ENCODE data around the gene SUMO4. TPM values are rescaled to one million over a fixed set of nuclear protein-coding genes. Genes with fewer than 3 reads are reported as not detected.

SUMO4 gene
- total RNA-seq, 4 donors from 2014 or later, result 3.3 to 6.7 (median 5.2) TPM

GRCh38 chr6:149422581-149422980, 22.5 kb downstream of the SUMO4 start:
- TF ChIP-seq CTCF (IDR thresholded peaks at IDR 0.05; ENCODE audit: low read depth), result no peak

- TF ChIP-seq CTCF (IDR thresholded peaks at IDR 0.05; ENCODE audit: low read depth), result no peak
Measured at GRCh38 chr6:149423964-149424440, 23.9 kb downstream of the SUMO4 start.

- no peak for TF ChIP-seq CTCF (IDR thresholded peaks at IDR 0.05; ENCODE audit: low read depth)
Measured at GRCh38 chr6:149425224-149425623, 25.2 kb downstream of the SUMO4 start.

GRCh38 chr6:149425754-149426153, 25.7 kb downstream of the SUMO4 start:
- no peak for TF ChIP-seq CTCF (IDR thresholded peaks at IDR 0.05; ENCODE audit: low read depth)

- no peak for TF ChIP-seq CTCF (IDR thresholded peaks at IDR 0.05; ENCODE audit: low read depth)
Measured at GRCh38 chr6:149428606-149429005, 28.5 kb downstream of the SUMO4 start.

- no peak for TF ChIP-seq CTCF (IDR thresholded peaks at IDR 0.05; ENCODE audit: low read depth)
Measured at GRCh38 chr6:149429427-149430360, 29.6 kb downstream of the SUMO4 start.

- TF ChIP-seq CTCF (IDR thresholded peaks at IDR 0.05; ENCODE audit: low read depth), result no peak
Measured at GRCh38 chr6:149431905-149432775, 32.1 kb downstream of the SUMO4 start.

Measured in subcutaneous adipose tissue (tissue), 4 donors.